Dedifferentiated amniotic fluid mesenchymal stem cell (primary cell): ENCODE measurements around the gene PYDC1.
"Not testable (repeated sequence)": the region's sequence is repeated elsewhere in the genome, so short reads cannot be mapped to it uniquely, and the experiment has no call there.

Source experiments
- DNase-seq: peaks from one replicate; pipeline ENCODE4 v3.0.0-alpha.2; 2016; ENCODE audit errors: extremely low spot score

The PYDC1 gene

GRCh38 chr16:31195861-31196260, 21.1 kb downstream of the PYDC1 start:
- DNase-seq, result not testable (repeated sequence)

GRCh38 chr16:31194898-31195297, 22.0 kb downstream of the PYDC1 start:
- DNase-seq, result no peak

GRCh38 chr16:31193874-31194273, 23.1 kb downstream of the PYDC1 start:
- DNase-seq, result no peak

- no peak for DNase-seq
Observed at GRCh38 chr16:31192856-31193642, 23.9 kb downstream of the PYDC1 start.

DNA sequence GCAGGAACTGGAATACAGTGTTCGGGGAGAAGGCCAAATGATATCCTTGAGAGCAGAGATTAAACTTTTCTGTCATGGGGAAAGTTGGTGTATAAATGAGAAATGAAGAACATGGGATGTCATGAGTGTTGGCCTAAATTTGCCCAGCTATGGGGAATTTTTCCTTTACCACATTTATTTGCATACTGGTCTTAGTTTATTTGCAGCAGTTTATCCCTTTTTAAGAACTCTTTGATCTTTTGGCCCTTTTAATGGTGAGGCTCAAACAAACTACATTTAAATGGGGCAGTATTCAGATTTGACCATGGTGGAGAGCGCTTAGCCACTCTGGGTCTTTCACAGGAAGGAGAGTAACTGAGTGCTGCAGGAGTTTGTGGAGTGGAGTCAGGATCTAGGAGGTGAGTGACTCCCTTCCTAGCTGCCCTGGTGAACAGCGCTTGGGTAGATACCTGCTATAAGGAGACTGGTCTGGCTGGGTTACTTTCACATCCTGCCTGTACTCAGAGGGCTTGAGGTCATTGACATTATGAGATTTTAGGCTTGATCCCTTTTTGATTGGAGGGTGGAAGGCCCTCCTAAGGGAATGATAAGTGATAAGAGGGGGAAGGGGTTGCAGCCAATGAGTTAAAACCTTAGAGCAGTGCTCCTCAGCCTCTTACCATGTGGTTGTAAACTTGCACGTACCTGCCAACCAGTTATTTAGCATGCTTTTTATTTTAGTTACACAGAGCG, 25.1 kb downstream of the PYDC1 start:
- no peak for DNase-seq

GRCh38 chr16:31190818-31191444, 26.0 kb downstream of the PYDC1 start:
- DNase-seq, result no peak

- DNase-seq, result no peak
Observed at GRCh38 chr16:31190061-31190460, 26.9 kb downstream of the PYDC1 start.

DNA sequence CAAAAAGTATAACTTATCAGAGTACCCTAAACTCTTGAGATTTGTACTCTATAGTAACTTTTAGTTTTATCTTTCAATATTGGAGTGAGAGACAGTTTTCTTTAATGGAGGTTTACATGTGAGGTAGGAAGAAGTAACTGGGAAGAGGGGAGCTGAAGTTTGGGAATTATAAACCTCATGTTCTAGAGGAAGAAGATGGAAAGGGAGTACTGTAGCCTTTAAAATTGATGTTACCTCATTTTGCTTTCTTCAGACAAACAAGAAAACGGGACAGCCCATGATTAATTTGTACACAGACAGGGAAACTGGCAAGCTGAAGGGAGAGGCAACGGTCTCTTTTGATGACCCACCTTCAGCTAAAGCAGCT, 27.5 kb downstream of the PYDC1 start:
- no peak for DNase-seq

DNA sequence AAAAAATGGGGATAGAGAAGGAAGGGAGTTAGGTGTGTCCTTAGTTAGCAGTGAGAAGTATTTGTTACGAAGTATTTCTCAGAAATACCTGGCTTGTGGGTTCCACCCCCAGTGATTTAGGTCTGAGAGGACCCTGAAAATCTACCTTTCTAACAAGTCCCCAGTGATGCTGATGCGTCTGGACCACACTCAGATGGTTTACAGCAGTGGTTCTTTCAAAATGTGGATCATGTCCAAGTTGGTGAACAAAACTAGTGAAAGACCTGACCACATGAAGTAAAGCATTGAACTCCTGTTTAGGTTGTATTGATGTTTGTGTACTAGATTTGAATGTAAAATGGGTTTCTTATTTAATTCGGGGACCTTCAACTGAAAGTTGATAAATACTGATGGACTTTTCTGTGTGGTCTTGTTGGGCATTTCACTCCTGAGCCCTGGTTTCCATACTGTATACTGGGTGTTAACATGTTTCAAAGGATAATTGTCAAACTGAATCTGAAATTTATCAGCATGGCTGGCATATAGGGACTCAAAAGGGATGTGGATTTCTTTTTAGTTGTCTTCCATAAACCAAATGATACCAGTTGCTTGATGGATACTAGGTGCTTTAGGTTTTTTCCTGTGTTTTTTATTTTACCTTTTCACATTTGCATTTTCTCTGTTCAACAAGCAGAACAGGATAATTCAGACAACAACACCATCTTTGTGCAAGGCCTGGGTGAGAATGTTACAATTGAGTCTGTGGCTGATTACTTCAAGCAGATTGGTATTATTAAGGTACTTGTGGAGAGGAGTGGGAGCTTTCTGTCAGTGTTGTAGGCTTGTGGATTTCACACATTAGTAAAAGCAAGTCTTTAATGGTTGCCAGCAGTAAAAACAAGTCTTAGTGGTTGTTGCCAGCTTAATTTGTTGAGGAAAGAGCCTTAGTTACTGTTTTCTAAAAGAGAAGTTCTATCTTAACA, 28.2 kb downstream of the PYDC1 start:
- no peak for DNase-seq

DNA sequence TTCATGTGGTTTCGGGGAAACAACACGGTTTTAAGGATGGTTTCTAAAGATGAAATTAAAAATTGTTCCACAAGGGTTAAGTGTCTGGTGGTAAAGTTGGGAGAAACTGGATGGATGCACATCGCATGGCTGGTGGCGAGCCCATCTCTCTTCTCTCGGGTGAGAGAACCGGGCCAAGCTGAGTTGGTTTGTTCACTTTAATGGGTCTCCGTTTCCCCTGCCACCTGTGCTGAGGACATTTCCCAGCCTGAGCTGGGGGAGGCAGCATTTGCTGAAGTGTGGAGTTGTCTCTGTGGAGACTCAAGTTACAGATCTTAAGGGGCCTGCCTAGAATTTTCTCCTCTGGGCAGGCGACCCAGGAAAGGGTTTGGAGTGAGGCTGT, 29.1 kb downstream of the PYDC1 start:
- DNase-seq, result no peak

- no peak for DNase-seq
Observed at GRCh38 chr16:31186930-31187807, 29.8 kb downstream of the PYDC1 start.

GRCh38 chr16:31186176-31186575, 30.8 kb downstream of the PYDC1 start:
- DNase-seq, result no peak

DNA sequence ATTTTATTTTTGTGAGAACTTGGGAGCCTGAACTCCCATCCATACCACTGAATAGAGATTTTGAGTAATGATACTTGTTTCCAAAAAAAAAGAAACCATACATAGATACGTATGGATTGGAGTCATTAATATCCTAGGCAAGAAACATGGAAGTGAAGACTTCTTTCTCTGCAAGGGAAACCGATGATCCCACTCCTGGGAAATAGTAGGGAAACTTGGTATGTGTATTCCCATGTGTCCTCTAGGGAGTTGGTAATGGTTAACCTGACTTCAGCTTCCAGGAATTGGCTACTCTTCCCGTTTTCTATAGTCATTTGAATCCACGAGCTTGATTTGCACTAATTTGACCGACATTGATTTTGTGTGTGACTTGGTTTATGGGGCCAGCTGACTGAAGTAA, 31.6 kb downstream of the PYDC1 start:
- DNase-seq, result no peak

- no peak for DNase-seq
Observed at GRCh38 chr16:31184888-31185287, 32.0 kb downstream of the PYDC1 start.

- DNase-seq, result no peak
Observed at GRCh38 chr16:31183432-31184428, 33.2 kb downstream of the PYDC1 start.

DNA sequence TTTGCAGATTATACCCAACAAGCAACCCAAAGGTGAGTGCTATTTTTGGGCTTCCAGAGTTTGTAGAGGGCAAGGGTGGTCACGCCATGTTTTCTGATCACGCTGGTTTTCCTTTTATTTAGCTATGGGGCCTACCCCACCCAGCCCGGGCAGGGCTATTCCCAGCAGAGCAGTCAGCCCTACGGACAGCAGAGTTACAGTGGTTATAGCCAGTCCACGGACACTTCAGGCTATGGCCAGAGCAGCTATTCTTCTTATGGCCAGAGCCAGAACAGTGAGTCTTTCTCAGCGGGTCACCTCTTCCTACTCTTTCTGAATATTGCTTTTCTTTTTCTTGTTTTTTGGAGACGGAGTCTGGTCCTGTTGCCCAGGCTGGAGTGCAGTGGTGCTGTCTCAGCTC, 34.5 kb downstream of the PYDC1 start:
- no peak for DNase-seq

DNA sequence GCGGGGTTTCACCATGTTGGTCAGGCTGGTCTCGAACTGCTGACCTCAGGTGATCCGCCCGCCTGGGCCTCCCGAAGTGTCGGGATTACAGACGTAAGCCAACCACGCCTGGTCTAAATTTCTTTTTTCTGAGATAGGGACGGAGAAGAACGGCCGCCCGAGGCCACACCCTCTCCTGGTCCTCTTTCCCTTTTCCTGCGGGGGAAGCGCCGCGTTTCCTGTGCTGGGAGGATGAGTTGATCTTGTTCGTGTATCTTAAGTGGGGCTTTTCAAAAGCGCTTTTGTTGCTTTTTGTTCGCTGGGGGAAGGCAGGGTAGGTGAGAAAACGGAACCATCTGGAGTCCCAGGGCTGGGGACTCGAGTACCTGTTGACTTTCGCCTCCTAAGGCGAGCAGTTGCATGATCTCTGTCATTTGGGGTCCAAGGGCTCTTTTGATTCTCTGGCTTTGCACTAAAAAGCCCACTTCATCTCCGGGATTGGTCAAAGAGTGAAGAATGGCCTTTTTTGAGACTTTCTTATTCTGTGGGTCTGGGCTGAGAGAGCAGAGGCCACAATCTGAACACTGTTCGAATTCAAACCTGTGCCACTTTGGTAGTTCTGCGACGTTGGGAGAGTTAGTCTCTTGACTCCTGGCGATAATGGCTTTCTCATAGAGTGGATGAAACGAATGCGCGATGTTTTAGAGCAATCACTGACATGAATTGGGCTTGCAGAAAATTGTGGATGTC, 35.7 kb downstream of the PYDC1 start:
- no peak for DNase-seq

GRCh38 chr16:31179747-31180459, 37.0 kb downstream of the PYDC1 start, which contains the start of gene FUS:
Gene FUS, plus strand, starts transcription at chr16:31180139. Its CDS starts 76 bp downstream, at chr16:31180215.
- DNase-seq, result peak; percentile 77
